Urothelium cell line (cell line): ENCODE data around the gene SV2C.

Experiments used
- DNase-seq: peaks from one replicate; pipeline ENCODE4 v3.0.0; 2011; ENCODE audit warnings: low spot score, mixed read lengths
- FAIRE-seq: peaks from 2 replicates; lab custom pipeline; 2011; peaks lifted over from hg19 to GRCh38; lab: Jason Lieb, UNC

Gene SV2C

GRCh38 chr5:76163111-76163628 is 80.0 kb downstream of the SV2C start:
- no peak for FAIRE-seq
- no peak for DNase-seq

- FAIRE-seq, result no peak
- DNase-seq, result no peak
Measured at GRCh38 chr5:76165029-76165428, 81.8 kb downstream of the SV2C start.

GRCh38 chr5:76165711-76166374 is 82.7 kb downstream of the SV2C start:
- DNase-seq, result no peak
- no peak for FAIRE-seq

- no peak for FAIRE-seq
- no peak for DNase-seq
Measured at GRCh38 chr5:76166886-76167576, 83.8 kb downstream of the SV2C start.

GRCh38 chr5:76169146-76169905 is 86.1 kb downstream of the SV2C start:
- FAIRE-seq, result no peak
- no peak for DNase-seq

GRCh38 chr5:76174101-76174500 is 90.9 kb downstream of the SV2C start:
- DNase-seq (no peak), FAIRE-seq (no peak)

- DNase-seq, result peak; percentile 67
- FAIRE-seq, result no peak
Measured at GRCh38 chr5:76175051-76175666, 92.0 kb downstream of the SV2C start.

- no peak for FAIRE-seq
- no peak for DNase-seq
Measured at GRCh38 chr5:76175821-76176403, 92.7 kb downstream of the SV2C start.

GRCh38 chr5:76177978-76178377 is 94.8 kb downstream of the SV2C start:
- FAIRE-seq, result no peak
- DNase-seq, result no peak

GRCh38 chr5:76178913-76179312 is 95.7 kb downstream of the SV2C start:
- no peak for DNase-seq
- no peak for FAIRE-seq

- DNase-seq (no peak), FAIRE-seq (no peak)
Measured at GRCh38 chr5:76180814-76181805, 97.9 kb downstream of the SV2C start.

- DNase-seq, result no peak
- FAIRE-seq, result no peak
Measured at GRCh38 chr5:76187386-76187785, 104.2 kb downstream of the SV2C start.

- no peak for FAIRE-seq
- DNase-seq, result no peak
Measured at GRCh38 chr5:76190356-76190755, 107.2 kb downstream of the SV2C start.

- no peak for FAIRE-seq
- no peak for DNase-seq
Measured at GRCh38 chr5:76192837-76193236, 109.7 kb downstream of the SV2C start.

GRCh38 chr5:76193635-76194034 is 110.5 kb downstream of the SV2C start:
- FAIRE-seq (no peak), DNase-seq (no peak)

GRCh38 chr5:76194340-76194739 is 111.2 kb downstream of the SV2C start:
- FAIRE-seq (no peak), DNase-seq (no peak)

- DNase-seq (no peak), FAIRE-seq (no peak)
Measured at GRCh38 chr5:76196457-76196856, 113.3 kb downstream of the SV2C start.

- DNase-seq (no peak), FAIRE-seq (no peak)
Measured at GRCh38 chr5:76196886-76197489, 113.8 kb downstream of the SV2C start.

GRCh38 chr5:76197726-76198125 is 114.5 kb downstream of the SV2C start:
- no peak for FAIRE-seq
- DNase-seq, result no peak
